Measurements from ENCODE around the gene EVC2.

GRCh38 chr4:5563856-5564255 is 144.5 kb downstream of the EVC2 start:
- TF ChIP-seq CTCF (conservative IDR thresholded peaks at IDR 0.05; ENCODE audit: low read depth, low read length), result no peak
- TF ChIP-seq EZH2 (IDR thresholded peaks at IDR 0.05; ENCODE audit: borderline replicate concordance, low read depth, low read length, poor library complexity, severe bottlenecking), result no peak
